ENCODE data around the gene CELF5. TPM values are rescaled to one million over a fixed set of nuclear protein-coding genes. Genes with fewer than 3 reads are reported as not detected.

Gene CELF5
- total RNA-seq, 2 donors from 2014 or later, result 0.08 TPM; not detected in 1

- DNase-seq (ENCODE audit: low spot score), result no peak
- Histone ChIP-seq H3K36me3 (no peaks in the 10 kb centered on the region), H3K4me1 (peaks cover 0 to 10% of the 10 kb centered on the region in 2 donors), H3K4me3 (no peak overlapping the region), H3K9me3 (no peaks in the 10 kb centered on the region), H3K27me3 (peaks cover 6 to 10% of the 10 kb centered on the region in 2 donors), H3K27ac (no peak overlapping the region)
- no peak for TF ChIP-seq CTCF (IDR thresholded peaks at IDR 0.05)
Observed at GRCh38 chr19:3225677-3226093, 1.2 kb downstream of the CELF5 start.

GRCh38 chr19:3227054-3227626 is 2.7 kb downstream of the CELF5 start:
- Histone ChIP-seq H3K27ac (no peak overlapping the region), H3K4me3 (no peak overlapping the region), H3K36me3 (no peaks in the 10 kb centered on the region), H3K27me3 (peaks cover 6 to 10% of the 10 kb centered on the region in 2 donors), H3K4me1 (peaks cover 0 to 10% of the 10 kb centered on the region in 2 donors), H3K9me3 (no peaks in the 10 kb centered on the region)
- no peak for TF ChIP-seq CTCF (IDR thresholded peaks at IDR 0.05)
- no peak for DNase-seq (ENCODE audit: low spot score)

- no peak for TF ChIP-seq CTCF (IDR thresholded peaks at IDR 0.05)
- Histone ChIP-seq H3K4me1 (peaks cover 0 to 7% of the 10 kb centered on the region in 2 donors), H3K27me3 (peaks cover 4 to 6% of the 10 kb centered on the region in 2 donors), H3K9me3 (no peaks in the 10 kb centered on the region), H3K27ac (no peak overlapping the region), H3K36me3 (no peaks in the 10 kb centered on the region), H3K4me3 (no peak overlapping the region)
- DNase-seq (ENCODE audit: low spot score), result no peak
Observed at GRCh38 chr19:3229346-3229743, 4.9 kb downstream of the CELF5 start.

- TF ChIP-seq CTCF (IDR thresholded peaks at IDR 0.05), result no peak
- Histone ChIP-seq H3K27ac (no peak overlapping the region), H3K36me3 (no peaks in the 10 kb centered on the region), H3K4me3 (no peak overlapping the region), H3K27me3 (peaks cover 4 to 6% of the 10 kb centered on the region in 2 donors), H3K4me1 (peaks cover 0 to 3% of the 10 kb centered on the region in 2 donors), H3K9me3 (no peaks in the 10 kb centered on the region)
- no peak for DNase-seq (ENCODE audit: low spot score)
Observed at GRCh38 chr19:3229888-3230496, 5.5 kb downstream of the CELF5 start.

- Histone ChIP-seq H3K27ac (no peak overlapping the region), H3K4me1 (peaks cover 0 to 3% of the 10 kb centered on the region in 2 donors), H3K4me3 (no peak overlapping the region), H3K36me3 (no peaks in the 10 kb centered on the region), H3K9me3 (no peaks in the 10 kb centered on the region), H3K27me3 (no peaks in the 10 kb centered on the region)
- no peak for TF ChIP-seq CTCF (IDR thresholded peaks at IDR 0.05)
- no peak for DNase-seq (ENCODE audit: low spot score)
Observed at GRCh38 chr19:3231288-3231687, 6.8 kb downstream of the CELF5 start.

All from right atrium auricular region (tissue), 2 donors.